GM21515 (cell line): Measurements from ENCODE around the gene RGS6.

Experiments used
- ATAC-seq: cut with Tn5 transposase; IDR thresholded peaks from one replicate; pipeline ENCODE4 v1.9.1; 2021; ENCODE audit not compliant: unreplicated experiment

RGS6 gene

DNA sequence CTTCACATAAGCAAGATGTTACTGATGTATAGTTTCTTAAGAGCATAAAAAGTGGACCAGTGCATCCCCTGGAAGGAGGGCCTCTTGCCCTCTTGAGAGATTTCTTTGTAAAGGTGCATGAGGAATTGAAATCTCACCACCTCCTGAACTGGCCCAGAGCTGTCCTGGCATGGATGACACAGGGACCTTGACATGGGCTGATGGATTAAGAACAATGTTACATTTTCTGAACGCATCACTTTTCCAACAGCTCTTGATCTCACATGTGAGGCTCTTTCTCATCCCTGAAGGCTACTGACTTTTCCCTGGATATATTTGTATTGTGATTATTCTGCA is 360.4 kb downstream of the RGS6 start:
- ATAC-seq, result no peak

DNA sequence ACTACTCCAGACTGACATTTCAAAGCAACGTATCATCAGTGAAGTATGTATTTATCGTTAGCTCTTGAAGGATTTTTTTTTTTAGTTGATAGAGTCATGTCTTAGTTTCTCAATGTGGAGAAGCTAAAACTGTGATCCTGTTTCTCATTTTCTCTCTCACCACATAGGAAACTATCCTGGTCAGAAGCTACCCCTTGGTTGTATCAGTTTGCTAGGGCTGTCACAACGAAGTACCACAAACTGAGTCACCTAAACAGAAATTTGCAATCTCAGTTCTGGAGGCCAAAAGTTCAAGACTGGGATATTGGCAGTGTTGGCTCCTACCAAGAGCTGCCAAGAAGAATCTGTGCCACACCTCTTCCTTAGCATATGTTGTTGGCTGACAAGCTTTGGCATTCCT is 369.1 kb downstream of the RGS6 start:
- ATAC-seq, result no peak

DNA sequence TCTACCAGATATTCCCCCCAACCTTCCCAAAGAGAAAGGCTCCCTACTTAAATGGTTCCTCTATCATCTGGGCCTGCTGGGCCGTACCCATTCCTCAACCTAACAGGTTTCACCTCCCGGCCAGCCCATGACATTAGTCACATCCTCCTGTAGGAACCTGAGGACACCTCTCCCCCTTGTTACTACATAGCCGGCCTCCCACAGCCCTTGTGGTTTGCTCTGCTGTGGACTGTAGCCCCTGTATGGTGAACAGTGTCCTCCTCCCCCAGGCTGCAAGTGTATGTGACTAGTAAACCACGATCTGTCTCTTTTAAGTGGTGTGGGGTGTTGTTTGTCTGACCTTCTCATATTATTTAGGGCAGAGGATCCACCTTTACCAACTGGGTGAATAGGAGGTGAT is 371.7 kb downstream of the RGS6 start:
- no peak for ATAC-seq

DNA sequence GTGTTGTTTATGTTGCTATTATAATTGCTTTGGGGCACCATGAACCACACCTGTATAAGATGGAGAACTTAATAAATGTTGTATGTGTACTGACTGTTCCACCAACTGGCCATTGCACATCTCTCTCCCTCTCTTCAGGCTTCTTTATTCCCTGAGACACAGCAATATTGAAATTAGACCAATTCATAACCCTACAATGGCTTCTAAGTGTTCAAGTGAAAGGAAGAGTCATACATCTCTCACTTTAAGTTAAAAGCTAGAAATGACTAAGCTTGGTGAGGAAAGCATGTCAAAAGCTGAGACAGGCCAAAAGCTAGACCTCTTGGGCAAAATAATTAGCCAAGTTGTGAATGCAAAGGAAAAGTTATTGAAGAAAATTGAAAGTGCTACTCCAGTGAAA is 373.3 kb downstream of the RGS6 start:
- ATAC-seq, result no peak

DNA sequence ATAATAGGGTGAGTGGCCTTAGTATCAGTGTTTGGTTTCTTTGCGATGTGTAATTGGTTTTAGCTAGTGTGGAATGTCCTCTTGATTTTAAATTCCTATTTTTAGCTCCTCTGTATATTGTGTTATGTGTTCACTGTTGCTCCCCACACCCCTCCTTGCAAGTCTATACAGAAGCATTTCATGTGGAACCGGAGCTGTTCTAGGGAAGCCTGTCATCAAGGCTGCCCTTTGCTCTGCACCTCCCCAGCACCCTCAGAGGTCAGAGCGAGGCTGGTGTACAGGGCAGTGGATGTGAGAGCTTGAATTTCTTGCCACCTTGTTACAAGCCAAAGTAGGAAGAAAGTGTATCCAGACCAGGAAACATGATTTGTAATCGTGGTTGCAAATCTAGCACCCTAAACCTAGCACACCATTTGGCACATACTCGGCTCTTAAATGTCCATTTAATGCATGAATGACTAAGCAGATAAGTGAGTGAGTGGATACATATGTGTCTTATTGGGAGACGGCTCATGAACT is 376.8 kb downstream of the RGS6 start:
- ATAC-seq, result no peak

DNA sequence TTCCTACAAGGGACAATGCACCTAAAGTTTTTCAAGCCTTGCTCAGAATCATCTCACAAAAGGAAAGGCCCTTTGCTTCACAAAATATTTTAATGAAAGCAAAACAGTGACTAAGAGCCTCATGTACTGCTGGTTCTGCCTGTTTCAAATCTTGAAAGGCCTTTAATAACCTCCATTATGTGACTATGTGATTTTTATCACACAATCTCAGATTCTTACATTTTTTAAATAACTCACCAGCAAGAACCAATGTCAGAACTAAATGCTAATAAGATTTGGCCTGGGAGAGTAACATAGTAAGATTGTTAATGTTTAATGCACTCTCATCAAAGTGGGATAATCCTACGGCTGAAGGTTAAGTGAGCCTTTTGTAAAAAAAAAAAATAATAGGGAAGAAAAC is 378.9 kb downstream of the RGS6 start:
- ATAC-seq, result no peak

DNA sequence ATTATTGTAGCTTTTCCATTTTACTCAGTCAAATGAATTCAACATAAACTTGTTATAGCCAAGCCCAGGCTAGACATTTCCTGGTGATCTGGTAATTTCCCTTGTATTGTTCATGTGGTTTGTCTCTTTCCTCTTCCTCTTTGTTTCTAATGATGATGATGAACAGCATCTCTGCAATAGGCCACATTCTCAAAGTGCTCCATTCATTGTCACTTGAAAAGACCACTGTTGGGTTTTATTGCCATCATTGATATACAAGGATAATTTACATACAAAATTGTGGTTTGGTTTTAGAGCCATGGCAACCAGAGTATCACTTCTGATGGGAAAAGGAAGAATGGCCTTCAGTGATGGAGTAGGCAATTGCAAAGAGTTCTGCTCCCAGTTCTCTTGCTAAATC is 379.3 kb downstream of the RGS6 start:
- ATAC-seq, result no peak

DNA sequence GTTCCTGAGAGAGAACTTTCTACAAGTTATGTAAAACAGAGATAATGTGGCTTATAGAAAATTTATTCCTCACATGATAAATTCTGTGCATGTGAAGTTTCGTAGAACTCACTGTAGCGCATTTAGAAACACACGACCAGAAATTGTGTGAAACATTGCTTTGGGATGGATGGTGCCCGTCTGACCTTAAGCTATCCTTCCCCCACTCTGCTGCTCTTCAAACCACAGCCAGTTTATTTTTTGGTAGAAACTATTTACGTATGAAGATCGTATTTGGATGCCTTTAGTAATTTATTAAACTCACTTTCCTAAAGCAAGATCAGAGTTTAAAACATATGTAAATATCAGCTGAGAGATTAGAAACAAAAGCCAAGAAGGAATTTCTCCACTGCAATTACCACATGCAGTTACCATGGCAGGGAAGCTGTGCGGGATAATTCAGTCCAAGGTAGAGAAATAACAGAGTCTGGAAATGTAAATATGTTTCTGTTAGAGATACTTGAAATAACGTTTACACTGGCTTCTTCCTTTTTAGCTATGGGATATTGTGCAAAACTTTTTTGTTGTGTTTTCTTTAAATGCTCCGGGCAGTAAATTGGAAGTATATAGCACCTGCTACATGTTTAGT is 382.7 kb downstream of the RGS6 start:
- ATAC-seq, result no peak

DNA sequence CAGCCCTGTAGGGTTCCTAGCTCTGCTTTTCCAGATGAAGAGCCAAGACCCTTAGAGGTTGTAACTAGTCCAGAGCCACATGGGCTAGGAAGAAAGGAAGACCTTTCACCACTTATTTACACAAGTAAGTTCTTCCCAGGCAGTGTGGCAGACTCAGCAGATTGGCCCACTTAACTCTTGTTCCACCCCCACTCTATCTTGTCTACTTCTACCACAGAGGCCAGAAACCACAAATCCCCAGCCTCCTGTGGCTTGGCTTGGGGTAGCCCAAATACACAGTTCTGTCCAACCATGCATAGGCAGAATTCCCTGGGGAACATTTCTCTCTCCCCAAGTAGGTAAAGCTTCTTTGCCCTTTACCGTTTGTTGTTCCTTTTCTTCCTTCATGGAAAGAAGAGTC is 383.5 kb downstream of the RGS6 start:
- ATAC-seq, result no peak

DNA sequence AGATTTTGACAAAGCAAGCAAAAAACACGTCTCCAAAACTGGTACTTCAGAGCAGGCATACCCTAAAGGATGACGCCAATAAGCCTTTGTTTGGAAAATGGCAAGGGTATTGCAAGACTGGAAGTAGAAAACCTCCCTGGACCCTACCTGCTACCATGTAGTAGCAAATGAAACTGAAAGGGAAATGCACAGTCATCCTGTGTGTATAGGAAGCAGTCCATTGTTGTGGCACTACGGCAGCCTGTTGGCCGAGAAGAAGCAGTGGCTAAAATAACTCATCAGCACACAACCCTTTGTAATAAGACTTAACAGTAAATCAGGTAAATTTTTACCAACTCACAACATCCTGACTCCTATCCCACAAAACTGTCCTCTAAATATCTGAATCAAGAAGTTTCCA is 386.4 kb downstream of the RGS6 start:
- ATAC-seq, result no peak

DNA sequence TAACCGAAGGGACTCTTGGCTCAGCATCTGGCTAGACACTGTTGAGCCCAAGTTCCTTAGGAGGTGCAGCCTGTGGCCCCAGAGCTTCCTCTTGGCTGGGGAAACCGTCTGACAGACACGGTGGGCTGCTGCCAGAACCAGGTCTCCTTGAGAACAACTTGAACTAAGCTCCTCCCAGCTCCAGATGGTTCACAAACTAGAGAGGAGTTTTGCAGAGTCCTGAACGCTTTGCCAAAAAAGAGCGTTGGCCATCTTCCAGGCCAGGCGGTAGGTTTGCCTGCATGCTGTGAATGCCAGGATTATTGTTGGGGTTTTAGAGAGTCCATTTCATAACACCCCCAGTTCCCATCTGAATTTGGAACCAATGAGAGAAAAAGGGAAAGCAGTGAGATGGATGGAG is 399.8 kb downstream of the RGS6 start:
- no peak for ATAC-seq

DNA sequence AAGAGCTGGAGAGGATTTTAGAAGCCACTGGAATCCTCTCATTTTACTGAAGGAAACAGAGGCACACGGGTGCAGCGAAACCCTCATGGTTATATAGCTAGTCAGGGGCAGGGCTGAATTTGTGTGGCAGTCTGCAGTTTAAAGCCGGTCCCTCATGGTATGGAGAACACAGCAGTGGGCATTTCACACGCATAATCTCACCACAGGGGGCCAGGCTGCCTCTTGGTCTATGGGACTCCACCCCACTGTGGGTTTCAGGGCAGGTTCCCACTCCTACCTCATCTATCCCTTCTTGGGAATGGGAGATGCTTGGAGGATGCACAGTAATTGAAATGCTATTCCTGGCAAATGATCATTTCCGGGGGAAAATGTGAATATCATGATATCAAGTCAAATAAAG is 400.6 kb downstream of the RGS6 start:
- no peak for ATAC-seq

DNA sequence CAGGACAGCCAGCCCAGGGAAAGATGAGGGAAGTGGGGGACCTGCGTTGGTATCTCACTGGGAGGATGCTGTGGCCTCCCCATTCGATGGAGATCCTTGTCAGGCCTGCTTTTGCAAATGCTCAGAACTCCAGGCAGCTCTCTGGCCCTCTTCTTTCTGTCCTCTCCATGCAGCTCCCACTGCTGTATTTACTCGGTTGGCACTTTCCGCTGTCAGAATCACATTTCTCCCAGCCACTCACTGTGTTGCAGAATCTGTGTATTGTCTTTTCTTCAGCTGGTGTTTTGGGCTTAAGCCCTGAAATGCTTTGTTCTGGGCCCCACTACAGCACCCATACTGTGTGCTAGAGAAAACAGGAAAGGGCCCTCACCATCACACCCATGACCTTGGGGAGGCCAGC is 401.1 kb downstream of the RGS6 start:
- no peak for ATAC-seq

DNA sequence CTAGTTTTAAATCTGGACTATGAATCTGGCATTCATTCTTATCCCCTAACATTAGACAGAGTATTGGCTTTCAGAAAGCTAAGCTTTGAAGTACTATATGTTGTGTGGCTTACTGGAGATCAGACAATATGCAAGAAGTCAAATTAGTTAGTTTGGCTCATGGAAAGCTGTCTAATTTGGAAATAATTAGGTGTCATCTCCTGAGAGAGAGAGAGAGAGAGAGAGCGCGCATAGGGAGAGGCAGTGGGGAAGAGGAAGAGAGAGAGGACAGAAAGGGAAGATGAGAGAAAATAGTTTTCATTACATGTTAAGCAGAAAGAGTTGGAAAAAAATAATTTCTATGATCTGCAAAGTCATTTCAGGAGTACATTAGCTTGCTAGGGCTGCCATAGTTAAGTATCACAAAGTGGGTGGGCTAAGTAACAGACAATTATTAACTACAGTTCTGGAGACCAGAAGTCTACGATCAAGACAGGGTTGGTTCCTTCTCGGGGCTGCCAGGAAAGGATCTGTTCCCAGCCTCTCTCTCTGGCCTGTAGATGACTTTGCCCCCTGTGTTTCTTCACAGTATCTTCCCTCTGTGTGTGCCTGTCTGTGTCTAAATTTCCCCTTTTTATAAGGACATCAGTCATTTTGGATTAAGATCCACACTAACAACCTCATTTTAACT is 404.2 kb downstream of the RGS6 start:
- ATAC-seq, result no peak

DNA sequence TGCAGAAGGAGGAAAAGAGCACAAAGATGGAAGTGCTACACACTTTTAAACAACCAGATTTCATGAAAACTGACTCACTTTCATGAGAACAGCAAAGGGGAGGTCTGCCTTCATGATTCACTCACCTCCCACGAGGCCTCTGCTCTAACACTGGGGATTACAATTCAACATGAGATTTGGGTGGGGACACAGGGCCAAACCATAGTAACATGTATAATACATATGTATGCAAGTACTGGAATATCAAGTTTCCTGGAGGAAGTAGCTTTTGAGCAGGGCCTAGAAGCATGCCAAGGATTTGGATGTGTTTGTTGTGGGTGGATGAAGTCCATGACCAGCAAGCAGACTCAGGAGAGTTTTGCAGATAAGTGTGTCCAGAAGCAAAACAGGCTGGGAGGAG is 409.0 kb downstream of the RGS6 start:
- ATAC-seq, result no peak

DNA sequence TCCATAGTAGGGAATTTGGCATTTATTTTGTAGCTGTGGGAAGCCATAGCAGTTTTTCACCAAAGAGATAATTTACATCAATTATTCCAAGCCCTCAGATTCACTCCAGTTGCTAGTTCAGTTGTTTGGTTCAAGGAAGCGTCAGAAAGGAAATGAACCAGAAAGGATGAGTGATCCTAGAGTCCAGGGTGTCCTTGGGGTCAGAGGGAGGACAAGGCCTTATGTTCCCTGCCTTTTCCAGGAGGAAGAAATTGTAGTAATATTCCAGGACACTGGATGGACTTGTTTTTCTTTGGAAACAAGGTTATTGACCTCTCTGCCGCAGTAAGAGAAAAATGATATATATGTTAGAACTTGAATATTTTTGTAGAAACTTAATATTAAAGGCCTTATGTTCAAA is 409.5 kb downstream of the RGS6 start:
- no peak for ATAC-seq

DNA sequence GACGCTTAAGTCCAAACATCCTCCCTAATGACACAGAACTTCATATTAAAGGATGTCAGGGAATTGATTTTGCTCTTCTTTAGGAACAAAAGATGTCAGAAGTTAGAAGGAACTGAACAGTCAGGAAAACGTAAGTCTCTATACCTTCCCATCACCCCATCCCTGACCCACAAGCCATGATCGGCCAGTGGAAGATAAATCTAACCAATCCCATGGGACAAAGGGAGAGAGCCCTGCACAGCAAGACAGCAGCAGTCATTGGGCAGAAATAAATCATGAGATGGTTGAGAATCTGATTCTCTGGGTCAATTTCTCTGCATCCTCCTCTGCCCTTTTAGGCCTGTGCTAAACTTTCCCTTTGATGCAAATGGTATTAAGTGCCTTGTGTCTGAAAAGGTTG is 414.9 kb downstream of the RGS6 start:
- ATAC-seq, result no peak

DNA sequence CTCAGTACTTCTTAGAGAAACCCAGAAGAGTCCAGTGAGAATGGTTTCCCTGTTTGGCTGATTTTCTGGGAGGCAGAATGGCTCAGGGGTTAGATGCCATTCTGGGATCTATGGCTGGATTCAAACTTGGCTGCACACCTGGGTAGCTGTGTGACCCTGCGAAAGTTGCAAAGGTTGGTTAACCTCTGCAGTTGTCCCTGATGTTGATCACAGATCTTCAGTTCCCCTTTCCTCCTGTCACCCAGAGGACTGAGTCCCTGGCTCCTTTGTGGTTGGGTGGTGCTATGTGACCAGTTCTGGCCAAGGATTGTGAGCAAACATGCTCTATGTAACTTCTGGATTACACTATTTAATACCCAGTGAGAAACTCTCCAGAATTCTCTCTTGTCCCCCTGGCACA is 418.0 kb downstream of the RGS6 start:
- no peak for ATAC-seq

DNA sequence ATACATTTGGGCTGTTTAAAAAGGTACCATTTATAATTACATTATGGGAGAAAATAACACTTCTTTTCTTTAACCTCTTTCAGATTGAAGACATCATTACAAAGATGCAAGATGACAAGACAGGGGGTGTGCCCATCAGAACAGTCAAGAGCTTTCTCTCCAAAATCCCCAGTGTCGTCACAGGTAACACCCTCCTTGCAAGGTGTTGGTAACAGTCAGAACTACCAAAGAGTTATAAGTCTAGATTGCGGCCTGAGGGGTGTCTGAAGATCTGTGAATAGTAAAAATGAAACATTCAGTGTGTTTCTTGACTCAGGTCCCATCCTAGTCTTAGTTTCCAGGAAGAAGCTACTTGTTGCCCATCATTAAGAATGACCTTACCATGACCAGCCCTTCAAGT is 419.8 kb downstream of the RGS6 start:
- ATAC-seq, result no peak

DNA sequence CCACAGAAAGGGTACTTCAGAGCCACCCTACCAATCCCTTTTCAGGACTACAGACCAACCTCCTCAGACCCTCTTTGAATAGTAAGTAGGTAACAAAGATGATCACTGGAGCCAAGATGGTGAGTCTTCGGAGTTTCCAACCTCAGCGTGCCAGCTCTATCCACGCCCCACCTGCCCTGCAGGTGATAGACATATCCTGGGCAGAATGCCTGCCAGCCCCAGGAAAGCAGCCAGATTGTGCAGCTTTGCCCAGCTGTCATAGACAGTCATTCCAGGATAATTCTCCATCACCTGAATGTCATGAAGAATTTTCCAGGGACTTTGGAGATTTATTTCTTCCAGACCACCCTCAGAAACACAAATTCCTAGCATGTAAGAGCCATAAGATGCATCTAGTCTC is 434.4 kb downstream of the RGS6 start:
- ATAC-seq, result no peak

DNA sequence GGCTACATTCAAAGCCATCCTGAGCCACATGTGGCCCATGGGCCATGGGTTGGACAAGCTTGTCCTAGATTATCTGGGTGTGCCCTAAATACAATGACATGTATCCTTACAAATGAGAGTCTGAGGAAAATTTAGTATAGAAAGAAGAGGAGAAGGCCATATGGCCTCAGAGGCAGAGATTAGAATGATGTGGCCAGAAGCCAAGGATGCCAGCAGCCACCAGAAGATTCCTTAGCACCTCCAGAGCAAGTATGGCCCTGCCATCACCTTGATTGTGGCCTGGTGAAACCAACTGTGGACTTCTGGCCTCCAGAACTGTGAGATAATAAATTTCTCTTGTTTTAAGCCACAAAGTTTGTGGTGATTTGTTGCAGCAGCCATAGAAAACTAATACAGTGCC is 436.9 kb downstream of the RGS6 start:
- ATAC-seq, result no peak

DNA sequence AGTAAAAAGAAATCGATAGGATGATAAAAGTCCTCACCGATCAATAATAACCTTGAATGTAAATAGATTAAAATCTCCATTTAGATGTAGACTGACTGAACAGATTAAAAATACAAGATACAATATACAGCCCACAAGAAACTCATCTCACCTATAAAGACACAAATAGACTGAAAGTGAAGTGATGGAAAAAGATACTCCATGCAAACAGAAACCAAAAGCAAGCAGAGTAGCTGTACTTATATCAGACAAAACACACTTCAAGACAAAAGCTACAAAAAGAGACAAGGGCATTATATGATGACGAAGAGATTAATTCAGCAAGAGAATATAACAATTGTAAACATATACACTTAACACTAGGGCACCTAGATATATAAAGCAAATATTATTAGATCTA is 444.8 kb downstream of the RGS6 start:
- no peak for ATAC-seq

DNA sequence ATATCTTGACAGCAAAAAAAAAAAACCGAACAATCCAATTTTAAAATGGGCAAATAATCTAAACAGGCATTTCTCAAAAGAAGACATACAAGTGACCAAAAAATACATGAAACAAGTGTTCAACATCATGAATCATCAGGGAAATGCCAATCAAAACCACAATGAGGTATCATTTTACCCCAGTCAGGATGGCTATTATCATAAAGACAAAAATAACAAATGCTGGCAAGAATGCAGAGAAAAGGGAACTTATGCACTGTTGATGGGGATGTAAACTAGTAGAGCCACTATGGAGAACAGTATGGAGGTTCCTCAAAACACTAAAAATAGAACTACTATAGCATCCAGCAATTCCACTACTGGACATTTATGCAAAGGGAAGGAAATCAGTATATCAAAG is 448.2 kb downstream of the RGS6 start:
- ATAC-seq, result no peak
